DND-41 (cell line): ENCODE results near the gene ZBTB1.

Source experiments
- CTCF ChIP-seq: IDR thresholded peaks from 2 replicates; pipeline ENCODE4 v1.5.1; 2012; ENCODE audit warnings: borderline replicate concordance, low read length, moderate library complexity, mild to moderate bottlenecking; ENCODE audit not compliant: poor library complexity, severe bottlenecking; ENCODE audit errors: extremely low read depth
- EZH2 ChIP-seq: IDR thresholded peaks from 3 replicates; pipeline ENCODE4 v1.6.1; 2012; ENCODE audit warnings: borderline replicate concordance, low read depth, mild to moderate bottlenecking, moderate library complexity, low read length, inconsistent platforms; ENCODE audit not compliant: severe bottlenecking

DNA sequence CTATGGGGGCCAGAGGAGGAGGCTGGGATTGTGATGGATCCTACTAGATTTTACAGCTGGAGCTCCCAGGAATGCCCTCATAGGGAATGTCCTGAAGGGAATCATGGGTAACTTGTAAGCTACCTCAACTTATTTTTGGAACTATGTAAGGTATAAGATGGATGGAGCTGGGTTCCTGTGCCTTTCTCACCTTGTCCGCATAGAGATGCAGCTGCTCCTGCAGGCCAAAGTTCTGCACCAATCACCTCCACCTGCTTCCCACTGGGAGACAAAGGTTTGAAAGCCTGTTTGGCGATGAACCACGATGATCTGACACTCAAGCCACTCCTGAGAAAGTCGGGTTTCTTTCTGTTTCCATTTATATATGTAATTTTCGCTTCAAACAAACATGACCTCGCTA lies 39.9 kb upstream of the ZBTB1 start:
- TF ChIP-seq CTCF (no peak), EZH2 (no peak)
